Neural progenitor cell (in vitro differentiated cells): Measurements from ENCODE around the gene SMYD3.
"Not testable (repeated sequence)": the region's sequence is repeated elsewhere in the genome, so short reads cannot be mapped to it uniquely, and the experiment has no call there.

ENCODE experiments used
- CTCF ChIP-seq: fragments of 200-600 bp; sonication (generic); IDR thresholded peaks from 2 replicates; pipeline ENCODE4 v1.5.1; 2017; ENCODE audit warnings: antibody characterized with exemption, mild to moderate bottlenecking
- EZH2phosphoT487 ChIP-seq: fragments of 200-600 bp; sonication (generic); IDR thresholded peaks from 2 replicates; pipeline ENCODE4 v1.6.1; 2017; ENCODE audit warnings: antibody characterized with exemption

- TF ChIP-seq EZH2phosphoT487, CTCF: not testable (repeated sequence)
Measured at GRCh38 chr1:245740336-245740735, 766.7 kb downstream of the SMYD3 start.
